H4 (cell line): Measurements from ENCODE around the gene ZEB2. TPM values are rescaled to one million over a fixed set of nuclear protein-coding genes. Genes with fewer than 3 reads are reported as not detected.

Experiments used
- DNase-seq: peaks from one replicate; pipeline ENCODE4 v3.0.0-alpha.2; 2015; ENCODE audit warnings: low spot score
- total RNA-seq: library from RNA; depleted of rRNA; stranded (reverse); fragments of >200 nt; shearing (Covaris generic); gene quantifications from 2 replicates; pipeline ENCODE4 v1.2.3, GENCODE V29; 2014

ZEB2 gene
- total RNA-seq, 1 experiment from 2014 or later = 17.0 TPM

DNA sequence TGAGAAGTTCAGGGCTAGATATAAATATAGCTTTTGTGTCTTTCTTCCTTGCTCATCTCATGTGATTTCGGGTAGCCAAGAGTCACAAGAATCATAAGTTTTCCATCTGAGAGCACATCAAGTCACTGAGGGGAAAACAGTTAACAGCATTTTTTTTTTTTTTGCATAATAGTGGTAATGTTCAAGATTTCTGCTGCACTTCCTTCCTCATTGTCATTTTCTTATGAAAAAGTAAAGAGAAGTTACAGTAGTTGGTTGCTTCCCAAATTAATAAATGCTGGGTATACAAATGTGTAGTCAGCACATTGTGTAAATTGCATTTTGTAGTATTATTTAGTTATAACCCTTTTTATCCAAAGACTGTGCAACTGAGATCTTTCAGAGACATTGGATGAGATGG is 93.6 kb downstream of the ZEB2 start:
- no peak for DNase-seq

DNA sequence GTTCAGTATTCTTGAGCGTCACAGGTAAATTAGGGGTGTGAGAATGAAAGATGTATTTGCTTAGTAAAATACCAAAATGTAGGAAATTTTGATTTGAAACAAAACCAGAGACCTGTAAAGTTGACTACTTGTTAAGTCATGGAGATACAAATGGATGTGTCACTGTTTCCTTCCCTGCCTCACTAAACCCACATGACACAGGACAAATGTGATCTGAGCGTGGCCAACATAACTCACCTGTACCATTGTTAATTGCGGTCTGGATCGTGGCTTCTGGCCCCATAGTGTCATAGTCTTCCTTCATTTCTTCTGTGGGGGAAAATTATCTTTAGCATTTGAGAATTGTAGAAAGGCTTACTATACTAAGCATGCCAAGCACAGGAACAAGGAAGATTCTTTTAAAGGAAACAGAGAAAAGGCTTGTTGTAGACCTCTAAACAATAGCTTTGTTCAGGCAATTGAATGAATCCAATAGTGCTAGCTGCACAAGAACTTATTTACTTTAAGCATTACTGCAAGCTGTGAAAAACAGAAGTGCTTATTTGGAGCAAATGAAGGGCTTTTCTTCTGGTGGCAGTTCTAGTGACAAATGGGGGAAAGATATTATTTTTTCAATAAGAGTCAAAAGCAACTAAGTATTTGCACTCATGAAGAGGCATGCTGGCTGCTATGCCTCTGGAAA is 95.2 kb downstream of the ZEB2 start:
- no peak for DNase-seq

DNA sequence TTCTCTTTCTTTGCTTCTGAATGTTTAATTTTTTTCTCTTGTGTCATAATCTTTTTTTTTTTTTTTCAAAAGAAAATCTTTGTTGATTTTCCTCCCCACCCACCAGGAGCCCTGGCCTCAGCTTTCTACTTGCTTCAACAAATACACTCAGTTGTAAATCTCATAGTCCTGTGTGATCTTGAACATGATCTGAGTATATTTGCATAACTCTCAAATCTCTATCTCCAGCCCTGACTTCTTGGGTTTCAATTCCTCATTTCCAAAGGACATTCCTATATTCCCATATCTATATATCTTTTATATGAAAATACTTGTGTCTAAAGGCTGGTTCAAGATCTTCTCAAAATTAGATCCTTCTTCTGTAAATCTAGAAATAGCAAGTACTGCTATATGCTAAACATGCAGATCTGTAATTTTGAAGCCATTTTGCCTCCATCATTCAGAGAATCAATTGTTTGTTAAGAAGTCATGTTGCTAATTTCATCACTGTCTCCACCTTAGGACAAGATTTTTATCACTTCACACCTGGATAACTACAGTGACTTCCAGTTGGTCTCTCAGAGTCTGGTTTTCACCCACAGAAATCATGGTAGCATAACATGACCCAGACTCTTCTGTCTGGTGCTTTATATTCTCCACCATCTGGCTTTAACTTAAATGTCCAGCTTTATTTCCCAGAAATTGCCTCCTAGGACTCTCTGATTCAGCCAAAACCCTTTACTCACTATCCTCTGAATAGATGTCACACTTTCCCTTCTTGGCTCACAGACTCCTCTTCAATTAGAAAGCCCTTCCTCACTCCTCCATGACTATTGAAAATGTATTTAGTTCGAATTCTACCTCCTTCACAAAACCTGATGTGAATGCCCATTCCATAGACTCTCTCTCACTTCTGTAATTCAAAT is 98.1 kb downstream of the ZEB2 start:
- no peak for DNase-seq

DNA sequence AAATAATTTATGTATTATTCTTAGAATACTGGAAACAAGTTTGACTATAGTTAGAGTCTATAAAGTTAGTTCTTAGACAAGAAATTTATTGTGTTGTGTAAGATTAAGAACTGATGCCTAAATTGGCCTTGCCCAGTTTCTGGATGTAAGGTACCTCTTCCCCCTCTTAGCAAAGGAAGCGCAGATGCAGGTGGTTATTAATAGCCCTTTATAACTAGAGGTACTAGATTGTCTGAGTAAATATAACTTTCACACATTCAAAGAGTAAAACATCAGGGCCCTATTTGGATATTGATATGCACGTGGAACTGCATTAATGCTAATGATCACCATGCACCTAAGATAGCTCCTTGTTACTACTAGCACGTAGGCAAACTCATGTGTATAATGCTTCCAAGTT is 100.7 kb downstream of the ZEB2 start:
- no peak for DNase-seq

DNA sequence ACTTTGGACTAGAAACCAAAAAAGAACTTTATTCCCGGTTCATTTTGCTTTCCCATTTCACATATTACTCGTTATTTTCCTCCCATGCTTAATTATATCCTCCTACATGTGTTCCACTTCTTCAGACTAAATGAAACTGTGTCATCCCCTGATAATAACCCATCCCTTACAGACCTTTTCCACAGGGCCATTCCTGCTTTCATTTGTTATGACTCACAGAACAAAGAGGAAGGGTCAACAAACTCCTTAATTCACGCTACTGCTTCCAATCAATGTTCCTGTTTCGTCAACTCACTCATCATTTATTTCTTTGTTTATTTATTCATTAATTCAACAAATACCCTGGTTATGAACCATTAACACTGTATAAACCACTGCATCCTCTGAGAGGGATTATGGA is 104.5 kb downstream of the ZEB2 start:
- no peak for DNase-seq

DNA sequence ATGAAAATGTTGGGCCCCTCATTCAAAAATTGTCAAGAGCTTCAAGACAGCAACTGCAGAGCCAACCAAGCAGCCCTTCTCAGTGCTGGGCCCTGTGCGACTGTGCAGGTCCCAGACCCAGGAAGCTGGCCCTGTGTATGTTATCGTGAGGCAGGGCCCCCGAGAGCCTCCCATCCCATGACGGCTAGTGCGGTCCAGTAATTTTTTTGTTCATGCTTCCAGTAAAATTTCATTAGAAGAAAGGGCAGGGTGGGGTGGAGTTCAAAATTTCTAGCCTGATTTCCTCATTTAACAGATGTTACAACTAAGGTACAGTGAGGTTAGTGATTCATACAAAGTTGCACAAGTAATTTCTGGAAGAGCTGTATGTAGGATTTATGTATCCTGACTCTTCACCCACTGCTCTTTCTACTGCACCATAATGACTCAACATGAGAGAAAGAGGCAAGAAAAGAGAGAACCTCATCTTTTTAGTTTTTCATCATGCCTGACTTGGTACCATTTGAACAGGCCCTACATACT is 105.5 kb downstream of the ZEB2 start:
- DNase-seq = peak; percentile 57

DNA sequence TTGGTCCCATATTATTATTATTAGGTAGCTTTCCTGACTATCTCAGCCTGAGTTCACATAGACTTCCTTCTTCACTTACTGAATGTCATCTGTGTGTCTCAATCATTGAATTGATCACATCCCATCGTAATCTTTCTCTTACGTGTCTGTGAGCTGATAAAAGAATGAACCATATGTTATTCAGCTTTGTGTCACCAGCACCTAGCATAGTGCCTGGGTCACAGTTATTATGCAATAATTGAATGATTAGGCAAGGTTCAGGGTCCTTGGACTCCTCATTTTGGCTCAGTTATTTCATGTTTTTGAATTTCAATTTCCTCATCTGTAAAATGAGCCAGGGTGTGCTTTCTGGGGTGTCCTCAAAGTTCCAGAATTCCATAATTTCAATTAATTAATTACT is 107.2 kb downstream of the ZEB2 start:
- DNase-seq = no peak

DNA sequence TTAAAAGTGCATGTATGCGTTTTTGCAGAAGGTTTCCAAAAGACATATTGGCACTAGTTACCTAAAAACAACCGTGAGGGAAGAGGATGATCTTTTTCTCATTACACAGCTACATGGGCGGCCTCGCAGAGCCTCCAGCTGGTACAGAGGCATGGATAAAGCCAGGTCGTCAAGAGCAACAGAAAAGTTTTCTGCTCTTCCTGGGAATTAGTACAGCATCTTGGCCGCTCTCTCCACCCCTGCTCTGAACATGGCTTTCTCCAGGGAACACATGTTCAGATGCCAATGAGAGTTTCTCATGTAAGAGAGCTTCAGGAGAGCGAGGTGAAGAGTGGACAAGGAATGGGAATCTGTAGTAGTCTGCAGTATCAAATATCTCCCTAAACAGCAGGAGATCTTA is 108.4 kb downstream of the ZEB2 start:
- no peak for DNase-seq

DNA sequence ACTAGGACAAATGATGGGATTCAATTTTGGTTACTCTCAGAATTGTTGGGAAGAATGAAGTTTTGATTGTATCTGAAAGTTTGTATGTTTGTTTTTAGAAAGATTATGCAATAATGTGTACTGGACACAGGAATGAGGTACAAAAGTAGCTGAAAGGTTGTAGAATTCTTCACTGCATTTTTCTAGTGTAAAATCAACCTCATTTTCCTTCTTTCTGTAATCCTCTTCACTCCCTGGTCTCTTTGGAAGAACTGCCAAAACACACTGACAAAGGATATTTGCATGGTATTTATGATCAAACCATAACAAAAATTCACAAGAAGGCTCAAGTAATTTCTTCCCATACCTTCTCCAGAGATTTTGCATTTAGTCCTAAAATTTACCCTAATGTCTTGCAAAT is 110.7 kb downstream of the ZEB2 start:
- DNase-seq = no peak

DNA sequence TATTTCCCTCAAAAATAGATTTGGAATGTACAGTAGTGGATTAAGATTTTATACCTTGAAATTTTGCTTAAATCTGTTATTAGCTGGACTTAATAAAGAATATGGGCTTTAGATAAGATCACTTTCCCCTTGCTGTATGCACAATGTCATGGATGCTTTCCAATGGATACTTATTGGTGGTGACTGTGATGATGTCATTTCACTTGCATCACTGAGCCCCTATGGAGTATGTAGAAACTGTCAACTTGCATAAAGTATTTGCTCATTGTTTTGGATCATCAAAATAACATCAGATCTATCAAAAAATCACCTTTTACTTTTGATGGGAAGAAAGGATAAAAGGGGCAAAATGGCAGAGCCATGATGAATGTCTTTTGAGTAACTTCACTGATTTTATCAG is 112.7 kb downstream of the ZEB2 start:
- no peak for DNase-seq

DNA sequence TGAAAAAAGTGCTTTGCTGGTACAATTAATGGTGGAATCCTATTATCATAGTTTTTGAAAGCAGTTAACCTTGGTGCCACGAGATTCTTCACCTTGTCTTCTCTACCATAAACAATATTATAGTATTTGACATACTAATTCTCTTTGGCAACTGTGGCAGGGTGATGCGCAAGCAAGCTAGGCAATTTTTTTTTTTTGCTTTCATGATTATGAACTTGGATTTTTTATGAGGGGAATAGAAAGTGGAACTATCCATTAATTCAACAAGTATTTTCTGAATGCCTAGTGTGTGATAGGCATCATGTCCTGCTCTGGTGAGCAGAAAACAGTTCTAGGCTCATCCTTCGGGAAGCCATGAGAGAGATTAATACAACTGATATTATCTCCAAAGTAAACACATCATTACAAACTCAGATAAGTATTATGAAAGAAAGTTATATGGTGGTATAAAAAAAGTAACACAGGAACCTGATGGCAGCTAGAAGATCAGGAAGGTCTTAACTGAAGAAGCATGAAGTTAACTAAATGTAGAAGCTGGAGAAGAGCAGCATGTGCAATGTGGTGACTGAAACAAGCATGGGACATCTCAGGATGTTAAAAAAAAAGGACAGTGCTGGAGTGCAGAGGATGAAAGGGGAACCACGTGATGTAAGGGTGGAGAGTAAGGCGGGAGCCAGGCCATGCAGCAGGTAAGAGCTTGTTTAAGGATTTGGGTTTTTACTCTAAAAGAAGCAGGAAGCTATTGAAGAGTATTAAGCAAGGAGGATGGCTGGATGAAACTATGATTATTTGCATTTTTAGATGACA is 113.7 kb downstream of the ZEB2 start:
- DNase-seq = no peak

DNA sequence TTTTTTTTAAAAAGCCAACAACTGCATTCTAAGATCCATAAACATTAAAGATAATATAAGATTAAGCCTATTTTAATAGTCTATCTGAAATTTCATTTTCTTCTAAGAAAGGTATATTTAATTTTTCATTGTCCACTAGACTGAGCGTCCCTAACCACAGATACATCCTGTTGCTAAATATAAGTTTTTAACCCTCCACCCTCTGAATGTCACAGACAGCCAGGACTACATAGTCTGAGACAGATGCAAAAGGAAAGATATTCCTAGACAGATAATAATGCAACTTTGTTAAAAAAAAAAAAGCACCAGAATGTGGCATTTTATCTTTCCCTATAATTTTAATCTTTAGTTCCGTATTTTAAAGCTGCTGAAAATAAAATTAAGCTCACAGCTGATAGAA is 114.6 kb downstream of the ZEB2 start:
- DNase-seq = no peak

DNA sequence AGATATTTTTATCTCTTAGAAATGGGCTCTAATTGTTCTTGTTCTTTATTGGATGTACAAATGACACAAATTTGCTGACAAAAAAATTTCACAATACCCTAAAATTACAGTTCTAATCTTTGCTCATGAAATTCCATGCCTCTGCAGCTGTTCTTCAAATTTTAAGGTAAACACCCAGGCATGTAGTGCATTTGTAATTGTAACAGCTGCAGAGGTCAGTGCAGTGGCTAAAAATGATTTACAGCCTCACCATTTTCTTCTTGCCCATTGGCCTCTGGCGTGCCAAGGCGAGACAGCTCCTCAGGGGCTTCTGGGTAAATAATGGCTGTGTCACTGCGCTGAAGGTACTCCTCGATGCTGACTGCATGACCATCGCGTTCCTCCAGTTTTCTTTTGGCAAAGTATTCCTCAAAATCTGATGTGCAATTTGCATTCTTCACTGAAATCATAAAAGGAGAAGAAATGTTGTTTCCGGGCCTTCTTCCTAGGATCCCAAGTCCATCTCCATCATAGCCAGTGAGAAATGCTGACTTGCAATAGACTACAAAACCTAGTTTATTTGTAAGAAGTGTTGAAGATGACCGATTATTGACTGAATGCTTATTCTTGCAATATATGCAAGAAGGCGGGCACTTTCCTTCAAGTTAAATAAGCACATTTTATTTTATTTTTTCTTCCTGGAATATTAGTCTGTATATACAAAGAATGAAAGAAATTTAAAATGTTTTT is 115.2 kb downstream of the ZEB2 start:
- no peak for DNase-seq

DNA sequence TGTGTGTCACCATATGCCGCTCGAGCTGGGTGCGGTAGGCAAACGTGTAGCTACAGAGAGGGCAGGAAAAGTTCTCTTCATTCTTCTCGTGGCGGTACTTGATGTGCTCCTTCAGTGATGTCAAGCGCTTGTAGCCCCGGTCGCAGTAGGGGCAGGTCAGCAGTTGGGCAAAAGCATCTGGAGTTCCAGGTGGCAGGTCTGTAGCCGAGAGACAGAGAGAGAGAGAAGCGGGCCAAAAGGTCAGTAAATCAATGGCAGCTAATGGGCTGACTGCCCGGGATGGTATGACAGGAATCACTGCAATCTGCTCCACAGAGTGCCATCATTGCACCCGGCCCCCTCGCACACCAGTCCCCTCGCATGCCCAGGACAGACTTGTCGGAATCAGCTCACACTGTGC is 116.0 kb downstream of the ZEB2 start:
- DNase-seq = no peak

DNA sequence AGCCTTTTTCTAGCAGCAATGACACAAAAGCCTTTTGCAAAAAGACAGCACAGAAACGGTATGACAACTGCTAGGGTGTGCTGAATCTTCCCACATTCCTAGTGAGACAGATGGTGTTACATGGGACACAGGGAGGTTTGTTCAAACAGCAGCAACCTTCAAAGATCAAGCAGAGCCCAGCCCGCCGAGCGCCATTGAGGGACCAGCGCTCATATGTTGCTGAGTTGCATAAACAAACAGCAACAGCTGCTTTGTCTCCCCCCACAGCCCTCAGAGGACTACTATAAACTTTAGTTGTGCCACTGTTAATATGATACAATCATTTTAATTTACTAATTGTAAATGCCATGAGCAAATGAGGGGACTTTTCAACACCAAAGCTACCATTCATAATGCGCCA is 117.7 kb downstream of the ZEB2 start:
- no peak for DNase-seq

DNA sequence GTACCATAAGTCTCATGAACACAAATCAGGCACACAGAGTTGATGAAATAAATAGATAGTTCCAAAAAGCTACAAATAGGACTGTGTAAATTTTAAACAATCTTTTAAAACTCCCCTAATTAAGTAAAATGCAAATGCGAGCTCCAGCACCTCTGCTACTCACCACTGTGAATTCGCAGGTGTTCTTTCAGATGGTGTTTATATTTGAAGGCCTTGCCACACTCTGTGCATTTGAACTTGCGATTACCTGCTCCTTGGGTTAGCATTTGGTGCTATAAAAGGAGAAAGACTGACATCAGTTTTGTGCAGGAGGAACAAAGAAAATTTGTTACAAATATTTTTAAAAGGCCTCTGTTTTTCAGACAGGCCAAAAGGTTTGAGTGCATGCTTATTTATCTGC is 118.9 kb downstream of the ZEB2 start:
- DNase-seq = no peak

DNA sequence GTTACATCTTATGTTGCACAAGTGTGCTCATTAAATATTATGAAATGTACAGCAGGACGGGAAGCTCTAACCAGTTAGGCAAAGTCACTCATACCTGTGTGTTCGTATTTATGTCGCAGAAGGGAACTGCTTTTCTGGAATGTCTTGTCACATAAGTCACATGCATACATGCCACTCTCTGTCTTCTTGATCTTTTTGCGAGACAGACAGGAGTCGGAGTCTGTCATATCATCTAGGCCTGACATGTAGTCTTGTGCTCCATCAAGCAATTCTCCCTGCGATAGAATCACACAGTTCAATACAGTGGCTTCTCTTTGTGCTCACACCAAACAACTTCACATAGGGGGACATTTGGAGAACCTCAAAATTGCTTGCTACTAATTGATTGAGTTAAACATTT is 123.6 kb downstream of the ZEB2 start:
- DNase-seq = no peak

DNA sequence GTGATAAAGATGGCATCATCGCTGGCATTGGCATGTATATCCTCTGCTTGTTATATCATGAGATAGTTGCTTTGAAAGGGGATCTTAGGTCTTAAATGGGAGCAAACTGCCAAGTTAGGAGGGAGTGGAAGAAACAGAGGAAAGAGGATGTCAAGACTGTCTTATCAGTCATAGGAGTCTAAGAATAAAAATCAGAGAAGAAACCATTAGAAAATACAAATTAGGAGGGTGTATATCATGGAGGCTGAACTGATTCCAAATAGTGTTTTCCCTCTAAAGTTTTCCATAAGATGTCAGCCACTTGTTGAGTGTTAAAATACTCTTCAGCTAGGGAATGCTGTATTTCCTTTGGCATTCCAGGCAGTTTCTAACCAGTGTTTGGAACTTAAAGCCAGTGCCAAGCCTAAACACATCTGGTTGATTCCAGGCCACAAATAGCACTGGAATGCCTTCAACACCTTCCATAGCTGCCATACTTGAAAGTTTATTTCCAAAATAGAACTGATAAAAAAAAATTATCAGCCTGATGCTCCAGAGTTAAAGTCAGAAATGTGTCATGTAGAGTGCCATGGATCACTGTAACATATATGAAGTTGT is 129.4 kb downstream of the ZEB2 start:
- DNase-seq = no peak

DNA sequence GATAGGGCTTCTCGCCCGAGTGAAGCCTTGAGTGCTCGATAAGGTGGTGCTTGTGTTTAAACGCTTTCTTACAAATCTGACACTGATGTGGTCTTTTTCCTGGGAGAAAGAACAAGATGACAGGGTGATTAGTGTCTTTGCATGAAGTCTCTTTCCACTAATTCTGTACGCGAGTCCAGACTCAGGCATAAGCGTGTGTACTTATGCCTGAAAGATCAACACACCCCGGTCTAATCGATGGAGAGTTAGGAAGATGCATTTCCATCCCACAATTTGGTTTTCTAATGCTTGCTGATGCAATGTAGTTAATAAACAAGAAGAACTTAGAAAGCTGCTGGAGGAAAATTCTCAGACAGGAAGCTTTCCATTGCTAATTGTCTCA is 130.0 kb downstream of the ZEB2 start:
- no peak for DNase-seq

DNA sequence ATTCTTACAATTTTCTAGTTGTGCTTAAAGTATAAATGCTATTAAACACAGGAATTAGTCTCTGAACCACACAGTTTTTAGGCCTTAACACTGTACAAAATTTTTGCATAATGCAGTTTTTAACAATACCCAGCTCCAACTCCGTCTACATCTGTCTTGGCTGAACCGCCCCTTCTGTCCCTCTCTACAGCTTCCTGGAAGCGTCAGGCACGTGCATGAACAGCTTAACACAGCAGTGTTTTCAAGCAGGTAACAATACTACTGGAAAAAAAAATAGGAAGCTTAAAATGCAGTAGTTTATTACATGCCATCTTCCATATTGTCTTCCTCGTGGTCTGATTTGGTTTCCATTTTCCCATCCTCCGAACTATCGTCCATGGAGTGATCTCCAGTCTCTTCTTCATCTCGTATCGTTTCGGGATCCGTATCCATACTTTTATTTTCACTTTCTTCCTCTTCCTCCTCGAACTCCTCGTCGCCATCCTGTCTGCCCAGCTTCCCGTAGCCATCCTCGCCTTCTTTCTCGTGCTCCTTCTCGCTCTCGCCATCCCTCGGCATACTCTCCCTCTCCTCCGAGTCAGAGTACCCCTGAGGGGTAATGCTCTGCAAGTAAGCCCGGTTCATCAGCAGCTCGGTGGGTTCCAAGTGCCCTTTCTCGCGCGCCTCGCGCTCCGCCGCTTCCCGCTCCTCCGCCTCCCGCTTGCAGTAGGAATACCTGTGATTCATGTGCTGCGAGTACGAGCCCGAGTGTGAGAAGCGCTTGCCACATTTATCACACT is 130.6 kb downstream of the ZEB2 start:
- DNase-seq = no peak
